HG03025 (cell line): ENCODE results near the gene SFMBT2.
"Not testable (repeated sequence)": the region's sequence is repeated elsewhere in the genome, so short reads cannot be mapped to it uniquely, and the experiment has no call there.

ENCODE experiments used
- ATAC-seq: cut with Tn5 transposase; IDR thresholded peaks from one replicate; pipeline ENCODE4 v1.9.1; 2021; ENCODE audit warnings: mild to moderate bottlenecking, moderate library complexity; ENCODE audit not compliant: unreplicated experiment, low FRiP score

The SFMBT2 gene

DNA sequence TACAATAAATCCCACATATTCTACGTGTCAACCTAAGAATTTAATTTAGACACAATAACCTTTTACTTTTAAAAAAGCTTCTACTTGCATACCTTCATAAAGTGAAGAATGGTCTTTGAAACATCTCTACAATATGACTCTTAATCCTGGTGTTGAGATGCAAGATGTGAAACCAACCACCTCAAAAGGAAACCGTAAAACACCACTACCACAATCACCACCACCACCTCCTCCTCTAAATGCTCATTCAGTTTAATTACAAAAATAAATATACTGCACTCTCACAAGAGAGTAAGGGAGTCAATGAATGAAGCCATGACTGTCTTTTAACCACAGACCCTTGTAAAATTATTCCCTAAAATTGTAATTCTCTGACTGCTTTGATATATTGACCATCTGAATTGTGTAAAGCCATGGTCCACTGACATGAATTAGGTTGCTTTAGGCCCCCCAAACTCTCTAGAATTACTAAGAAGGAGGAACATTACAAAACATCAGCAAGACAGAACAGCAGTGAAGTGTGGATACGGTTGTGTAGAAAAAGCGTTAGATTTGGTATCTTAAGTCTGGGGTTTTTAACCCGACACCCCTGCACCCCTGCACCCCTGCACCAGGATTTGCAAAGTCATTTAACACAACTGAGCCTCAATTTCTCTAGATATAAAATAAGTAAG lies 171.4 kb downstream of the SFMBT2 start:
- ATAC-seq = no peak

GRCh38 chr10:7235376-7235775 lies 175.5 kb downstream of the SFMBT2 start:
- ATAC-seq = no peak

GRCh38 chr10:7234109-7234508 lies 176.7 kb downstream of the SFMBT2 start:
- ATAC-seq = no peak

- ATAC-seq = no peak
Observed at GRCh38 chr10:7233259-7233991, 177.4 kb downstream of the SFMBT2 start.

DNA sequence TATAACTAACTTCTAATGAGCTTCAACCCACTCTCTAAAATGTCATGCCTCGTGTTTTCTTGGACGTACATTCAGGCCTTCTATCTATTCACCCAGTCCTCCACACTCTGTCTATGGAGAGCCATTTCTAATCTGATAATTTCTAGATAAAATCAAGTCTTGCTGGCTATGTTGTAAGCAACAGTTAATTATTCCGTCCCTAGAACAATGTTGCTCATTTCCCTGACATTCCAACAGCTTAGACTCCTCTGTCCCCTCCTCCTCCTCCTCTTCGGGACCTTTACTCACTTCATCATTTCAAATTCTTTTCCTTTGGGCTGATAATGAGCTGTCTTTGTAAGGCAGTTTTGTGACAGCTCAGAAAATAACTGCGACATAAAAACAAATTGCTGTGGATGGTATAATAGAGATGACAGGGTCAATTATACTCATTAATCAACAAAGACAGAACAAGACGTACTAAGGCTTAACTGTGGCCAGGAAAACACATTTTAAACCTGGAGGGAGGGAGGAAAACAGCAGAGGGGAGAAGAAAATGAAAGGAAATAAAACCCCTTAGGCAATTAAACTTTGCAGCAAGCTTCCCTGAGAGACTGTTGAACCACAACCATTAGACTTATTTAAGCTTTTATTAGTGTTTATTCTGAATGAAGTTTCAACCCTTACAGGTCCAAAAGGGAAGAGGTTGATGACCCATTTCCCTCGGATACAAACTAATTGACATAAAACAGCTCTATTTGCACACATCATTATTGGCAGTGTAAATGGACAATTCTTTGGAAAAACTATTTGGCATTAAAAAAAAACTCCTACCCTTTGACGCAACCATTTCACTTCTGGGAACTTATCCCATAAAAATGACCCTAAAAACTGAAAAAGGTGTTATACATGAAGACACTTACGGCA lies 179.1 kb downstream of the SFMBT2 start:
- ATAC-seq = no peak

- no peak for ATAC-seq
Observed at GRCh38 chr10:7230951-7231350, 179.9 kb downstream of the SFMBT2 start.

DNA sequence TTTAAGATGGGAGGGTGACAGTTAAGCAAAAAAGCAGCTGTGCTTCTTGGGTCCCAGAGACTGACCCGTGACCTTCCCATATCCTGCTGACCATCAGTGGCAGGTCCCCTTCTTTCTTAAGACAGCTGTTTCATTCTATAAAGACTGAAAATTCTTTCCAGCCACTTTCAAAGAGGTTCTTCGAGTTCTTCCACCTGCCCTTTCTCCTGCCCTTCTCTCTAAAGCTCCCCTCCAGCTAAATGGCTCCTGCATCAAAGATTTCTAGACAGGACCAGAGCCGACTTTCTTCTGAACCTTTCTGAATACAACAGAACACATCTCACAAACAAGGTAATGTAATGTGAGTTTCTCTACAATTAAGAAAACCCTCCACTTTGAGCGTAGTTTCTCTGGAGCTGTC lies 180.8 kb downstream of the SFMBT2 start:
- no peak for ATAC-seq

GRCh38 chr10:7225133-7225532 lies 185.7 kb downstream of the SFMBT2 start:
- ATAC-seq = no peak

- no peak for ATAC-seq
Observed at GRCh38 chr10:7218968-7219367, 191.9 kb downstream of the SFMBT2 start.

- ATAC-seq = not testable (repeated sequence)
Observed at GRCh38 chr10:7212696-7213095, 198.1 kb downstream of the SFMBT2 start.

- ATAC-seq = no peak
Observed at GRCh38 chr10:7211857-7212577, 198.8 kb downstream of the SFMBT2 start.

DNA sequence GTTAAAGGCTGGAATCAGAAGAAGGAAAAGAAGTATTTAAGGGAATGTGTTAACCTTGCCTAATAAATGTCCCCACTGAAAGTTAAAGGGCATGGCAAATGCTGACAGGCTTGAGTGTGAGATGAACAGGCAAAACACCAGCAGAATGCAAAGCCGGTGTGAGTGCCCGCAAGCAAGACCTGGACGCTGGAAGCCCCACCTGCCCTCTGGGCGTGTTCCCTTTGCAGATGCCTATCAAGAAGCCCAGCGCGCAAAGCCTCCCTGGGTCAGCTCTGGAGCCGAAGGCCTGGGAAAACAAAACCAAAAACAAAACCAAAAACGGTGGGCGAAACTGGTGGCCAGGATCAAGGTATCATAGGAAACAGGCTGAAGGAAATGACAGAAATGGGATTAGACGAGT lies 200.3 kb downstream of the SFMBT2 start:
- no peak for ATAC-seq

DNA sequence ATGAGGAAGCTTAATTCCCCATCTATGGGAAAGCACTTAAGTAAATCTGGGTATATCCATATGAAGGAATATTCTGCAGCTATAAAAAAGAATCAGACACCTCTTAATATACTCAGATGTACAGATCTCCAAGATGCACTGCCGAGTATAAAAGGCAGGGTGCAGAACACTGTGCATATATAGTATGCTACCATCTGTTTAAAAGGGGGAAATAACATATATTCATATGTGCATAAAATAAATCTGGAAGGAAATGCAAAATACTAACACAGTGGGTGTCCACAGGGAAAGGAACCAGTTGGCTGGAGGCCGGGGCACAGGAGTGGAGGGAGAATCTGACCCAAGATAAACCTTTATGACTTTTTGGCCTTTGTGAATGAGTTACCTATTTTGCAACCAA lies 201.4 kb downstream of the SFMBT2 start:
- ATAC-seq = no peak

DNA sequence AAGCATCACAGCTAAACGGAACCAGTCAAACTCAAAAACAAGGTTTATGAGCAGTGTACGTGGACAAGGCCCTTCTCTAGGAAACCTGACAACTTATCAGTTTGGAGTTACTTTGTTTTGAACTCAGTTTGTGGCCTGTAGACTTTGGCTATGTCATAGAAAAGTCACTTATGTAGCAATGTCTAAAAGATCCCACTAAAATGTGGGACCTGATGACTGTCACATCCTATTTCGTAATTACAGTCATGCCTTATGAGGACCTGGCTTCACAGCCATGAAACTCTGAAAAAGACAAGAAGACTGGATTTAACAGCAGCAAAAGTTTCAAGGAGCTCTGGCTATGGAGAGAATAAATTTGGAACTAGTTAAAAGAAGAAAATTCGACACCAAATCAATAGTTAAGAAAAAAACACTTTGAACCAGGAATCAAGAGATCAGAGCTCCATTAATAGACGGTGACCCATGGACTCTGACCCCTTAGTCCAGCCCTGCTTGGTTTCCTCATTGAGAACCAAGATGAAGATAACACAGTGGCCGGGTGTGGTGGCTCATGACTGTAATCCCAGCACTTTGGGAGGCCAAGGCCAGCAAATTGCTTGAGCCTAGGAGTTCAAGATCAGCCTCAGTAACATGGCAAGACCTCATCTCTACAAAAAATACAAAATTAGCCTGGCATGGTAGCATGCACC lies 204.3 kb downstream of the SFMBT2 start:
- no peak for ATAC-seq

GRCh38 chr10:7205656-7206055 lies 205.2 kb downstream of the SFMBT2 start:
- ATAC-seq = no peak

DNA sequence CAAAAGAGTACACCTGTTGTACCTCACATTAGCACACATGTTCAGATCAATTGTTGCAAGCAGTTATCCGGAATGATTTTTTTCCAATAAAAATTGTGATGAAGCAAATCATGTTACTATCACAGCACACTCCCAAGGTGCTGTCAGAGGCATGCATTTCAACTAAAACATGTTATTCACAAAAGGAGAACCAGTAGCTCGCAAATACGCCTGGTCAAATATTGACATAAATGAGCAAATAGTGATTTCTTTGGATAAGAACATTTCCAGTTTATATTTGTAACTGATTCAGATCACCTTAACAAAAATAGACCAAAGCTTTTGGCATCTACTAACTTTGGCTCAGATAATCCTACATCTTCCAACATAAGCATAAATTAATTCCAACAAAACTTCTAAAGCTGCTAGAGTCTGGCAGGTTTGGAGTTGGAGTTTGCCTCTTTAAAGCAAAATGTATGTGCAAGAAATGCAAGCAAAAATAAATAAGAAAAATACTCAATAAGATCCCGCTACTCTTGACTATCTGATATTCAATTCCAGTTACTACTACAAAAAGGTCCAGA lies 208.0 kb downstream of the SFMBT2 start:
- ATAC-seq = no peak

- no peak for ATAC-seq
Observed at GRCh38 chr10:7199152-7199760, 211.6 kb downstream of the SFMBT2 start.

- no peak for ATAC-seq
Observed at GRCh38 chr10:7196284-7196683, 214.6 kb downstream of the SFMBT2 start.

- no peak for ATAC-seq
Observed at GRCh38 chr10:7195118-7195517, 215.7 kb downstream of the SFMBT2 start.
